ENCODE data around the gene PTOV1. TPM values are rescaled to one million over a fixed set of nuclear protein-coding genes. Genes with fewer than 3 reads are reported as not detected.
A peak's percentile ranks its signal among the peaks of the same experiment; 100 is the strongest.

Gene PTOV1
- 30.7 and 67.6 TPM in 2 replicates for polyA plus RNA-seq (2011; rRNA removed)
- polyA minus RNA-seq (2011; rRNA and poly(A)+ RNA removed), result 72.9 and 94.6 TPM in 2 replicates

GRCh38 chr19:49850487-49851342 lies at the start of gene PTOV1:
TSS of gene PTOV1 (plus strand) at chr19:49851159.
- peak within 1 kb of the TSS; percentile 70 for H3K4me3 ChIP-seq (ENCODE audit: low read depth, low read length)
- peak; percentile 48 for DNase-seq (ENCODE audit: low read depth)
- no peak for TF ChIP-seq CTCF (IDR thresholded peaks at IDR 0.05; ENCODE audit: insufficient read depth, low read depth, low read length)
- ChIA-PET CTCF (interaction anchor here (0.6 to 1.9 kb wide), 3 partner anchors 25 to 379 kb away, joined by 3 to 5 read pairs (median 3); no protein-coding TSS in a partner anchor), POLR2A (interaction anchor here (0.8 kb wide), 2 partner anchors 19 to 26 kb away, joined by 3 to 4 read pairs; partner anchors contain the start of gene AKT1S1)
- H3K36me3 ChIP-seq (ENCODE audit: control insufficient read depth, insufficient read depth, low read length), result peaks cover 12% of the 10 kb centered on the region
- no peaks in the 10 kb centered on the region for H3K27me3 ChIP-seq (ENCODE audit: control insufficient read depth, insufficient read depth, low read length)

DNA sequence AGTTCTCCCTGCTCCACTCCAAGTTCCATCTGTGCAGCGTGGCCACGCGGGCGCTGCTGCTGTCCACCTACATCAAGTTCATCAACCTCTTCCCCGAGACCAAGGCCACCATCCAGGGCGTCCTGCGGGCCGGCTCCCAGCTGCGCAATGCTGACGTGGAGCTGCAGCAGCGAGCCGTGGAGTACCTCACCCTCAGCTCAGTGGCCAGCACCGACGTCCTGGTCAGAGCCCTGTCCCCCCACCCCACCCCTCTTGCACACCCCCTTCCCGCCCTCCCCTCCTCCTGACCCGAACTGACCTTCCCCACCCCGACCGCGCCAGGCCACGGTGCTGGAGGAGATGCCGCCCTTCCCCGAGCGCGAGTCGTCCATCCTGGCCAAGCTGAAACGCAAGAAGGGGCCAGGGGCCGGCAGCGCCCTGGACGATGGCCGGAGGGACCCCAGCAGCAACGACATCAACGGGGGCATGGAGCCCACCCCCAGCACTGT lies 49.5 kb upstream of the PTOV1 start:
- H3K4me3 ChIP-seq (ENCODE audit: low read depth, low read length), result peak overlapping the region; percentile 46
- CTCF ChIA-PET, result no interaction called here
- POLR2A ChIA-PET, result no interaction called here
- H3K36me3 ChIP-seq (ENCODE audit: control insufficient read depth, insufficient read depth, low read length), result peaks cover 51% of the 10 kb centered on the region
- H3K27me3 ChIP-seq (ENCODE audit: control insufficient read depth, insufficient read depth, low read length), result no peaks in the 10 kb centered on the region
- no peak for DNase-seq (ENCODE audit: low read depth)
- no peak for TF ChIP-seq CTCF (IDR thresholded peaks at IDR 0.05; ENCODE audit: insufficient read depth, low read depth, low read length)

DNA sequence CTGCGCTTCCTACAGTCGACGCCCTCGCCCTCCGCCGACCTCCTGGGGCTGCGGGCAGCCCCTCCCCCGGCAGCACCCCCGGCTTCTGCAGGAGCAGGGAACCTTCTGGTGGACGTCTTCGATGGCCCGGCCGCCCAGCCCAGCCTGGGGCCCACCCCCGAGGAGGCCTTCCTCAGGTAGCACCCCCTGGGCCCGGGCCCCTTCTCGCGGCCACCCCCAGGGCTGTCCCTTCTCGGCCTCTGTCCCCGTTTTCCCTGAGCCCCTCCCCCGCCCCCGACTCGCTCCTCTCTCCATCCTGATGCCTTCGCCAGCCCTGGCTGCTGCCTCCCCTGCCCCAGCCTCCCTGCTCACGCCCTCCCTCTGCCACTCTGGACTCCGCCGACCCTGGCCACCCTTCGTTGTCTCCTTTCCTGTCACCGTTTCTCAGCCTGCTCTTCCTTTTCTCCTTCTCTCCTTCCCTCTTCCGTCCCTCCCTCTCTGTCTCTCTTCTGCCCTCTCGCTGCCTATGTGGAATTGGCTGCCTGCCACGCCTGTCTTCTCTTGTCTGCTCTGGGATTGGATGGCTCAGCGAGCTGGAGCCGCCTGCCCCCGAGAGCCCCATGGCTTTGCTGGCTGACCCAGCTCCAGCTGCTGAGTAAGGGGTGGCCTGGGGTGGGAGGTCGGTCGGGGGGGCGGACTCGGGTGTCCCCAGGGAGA lies 48.8 kb upstream of the PTOV1 start:
- peak; percentile 29 for DNase-seq (ENCODE audit: low read depth)
- CTCF ChIA-PET, result no interaction called here
- no peaks in the 10 kb centered on the region for H3K27me3 ChIP-seq (ENCODE audit: control insufficient read depth, insufficient read depth, low read length)
- POLR2A ChIA-PET, result interaction anchor here (0.6 kb wide), 1 partner anchor 16 kb away, joined by 5 read pairs; no protein-coding TSS in a partner anchor
- peak; percentile 62 for TF ChIP-seq CTCF (IDR thresholded peaks at IDR 0.05; ENCODE audit: insufficient read depth, low read depth, low read length)
- peak overlapping the region; percentile 46 for H3K4me3 ChIP-seq (ENCODE audit: low read depth, low read length)
- H3K36me3 ChIP-seq (ENCODE audit: control insufficient read depth, insufficient read depth, low read length), result peaks cover 46% of the 10 kb centered on the region

DNA sequence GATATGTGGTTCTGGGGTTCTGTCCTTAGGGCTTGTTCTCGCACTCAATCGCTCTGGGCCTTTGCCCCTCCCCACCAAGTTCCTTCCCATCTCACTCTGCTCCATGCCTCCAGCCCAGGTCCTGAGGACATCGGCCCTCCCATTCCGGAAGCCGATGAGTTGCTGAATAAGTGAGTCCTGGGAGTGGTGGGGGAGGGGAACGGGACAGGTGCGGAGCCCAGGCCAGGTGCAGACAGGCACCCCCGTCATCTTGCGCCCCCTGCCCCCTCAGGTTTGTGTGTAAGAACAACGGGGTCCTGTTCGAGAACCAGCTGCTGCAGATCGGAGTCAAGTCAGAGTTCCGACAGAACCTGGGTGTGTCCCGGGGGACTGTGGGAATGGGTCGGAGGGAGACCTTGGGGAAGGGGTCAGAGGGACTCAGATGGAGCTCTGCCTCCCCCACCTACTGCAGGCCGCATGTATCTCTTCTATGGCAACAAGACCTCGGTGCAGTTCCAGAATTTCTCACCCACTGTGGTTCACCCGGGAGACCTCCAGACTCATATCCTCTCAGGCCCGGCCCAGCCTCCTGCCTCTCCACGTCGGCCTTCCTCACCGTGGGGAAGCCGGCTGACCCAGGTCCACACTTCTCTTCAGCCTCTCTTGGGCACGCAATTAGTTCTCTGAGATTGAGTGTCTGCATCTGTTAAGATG lies 48.0 kb upstream of the PTOV1 start:
- TF ChIP-seq CTCF (IDR thresholded peaks at IDR 0.05; ENCODE audit: insufficient read depth, low read depth, low read length), result no peak
- DNase-seq (ENCODE audit: low read depth), result no peak
- Histone ChIP-seq H3K36me3 (ENCODE audit: control insufficient read depth, insufficient read depth, low read length) (peaks cover 50% of the 10 kb centered on the region), H3K27me3 (ENCODE audit: control insufficient read depth, insufficient read depth, low read length) (no peaks in the 10 kb centered on the region), H3K4me3 (ENCODE audit: low read depth, low read length) (no peak overlapping the region)
- CTCF ChIA-PET, result no interaction called here
- POLR2A ChIA-PET, result interaction anchor here (0.6 kb wide), 1 partner anchor 17 kb away, joined by 5 read pairs; no protein-coding TSS in a partner anchor
